Measurements from ENCODE around the gene GREB1L. TPM values are rescaled to one million over a fixed set of nuclear protein-coding genes. Genes with fewer than 3 reads are reported as not detected.

Gene GREB1L
- total and polyA plus RNA-seq, 2 of the 13 experiments (the other 11 are each of a cell fraction or from before 2014, with no cell fraction given) = 0.17 to 0.66 TPM

GRCh38 chr18:21389903-21390302 is 147.9 kb downstream of the GREB1L start:
- in situ Hi-C loops (cut with HindIII; ENCODE audit: extremely low pct_ligation_motif_present, low pct_unique_long_range_greater_than_20kb) = no loop called here
- ChIA-PET POLR2A (no interaction called here), CTCF (ENCODE audit: low intra/inter-chr PET ratio, low total read pairs) (no interaction called here)
- Histone ChIP-seq H3K36me3 (replicated peaks in 1 of 2; ENCODE audit: control insufficient read depth in 1 of 2, insufficient read depth in 2 of 2, low read length in 2 of 2) (no peaks in the 10 kb centered on the region), H3K9ac (ENCODE audit: insufficient read depth, low read depth, low read length) (no peak overlapping the region), H3K9me3 (ENCODE audit: low read length) (no peaks in the 10 kb centered on the region), H3K27ac (ENCODE audit: extremely low read length, insufficient read depth, low read length) (no peak overlapping the region), H4K20me1 (ENCODE audit: insufficient read depth, low read length) (no peaks in the 10 kb centered on the region), H3K4me1 (ENCODE audit: insufficient read depth, low read length) (no peaks in the 10 kb centered on the region), H3K27me3 (ENCODE audit: control insufficient read depth in 1 of 2, insufficient read depth in 2 of 2, low read length in 2 of 2) (no peaks in the 10 kb centered on the region), H3K4me2 (ENCODE audit: low read depth, low read length) (no peak overlapping the region), H2AFZ (ENCODE audit: low read length) (no peak overlapping the region), H3K4me3 (replicated peaks in 1 of 3; ENCODE audit: insufficient read depth in 1 of 3, low read depth in 2 of 3, low read length in 3 of 3) (no peak overlapping the region), H3K79me2 (ENCODE audit: insufficient read depth, low read length) (no peaks in the 10 kb centered on the region)
- ATAC-seq = no peak
- TF ChIP-seq KDM6A (CRISPR knock-in tag; IDR thresholded peaks at IDR 0.05; ENCODE audit: low read depth) = no peak
- no peak for TF ChIP-seq SRSF1 (optimal IDR thresholded peaks at IDR 0.05; ENCODE audit: low read depth, low read length)
- TF ChIP-seq SIX4 (CRISPR knock-in tag; IDR thresholded peaks at IDR 0.05) = no peak
- TF ChIP-seq KLF13 (CRISPR knock-in tag; IDR thresholded peaks at IDR 0.05) = no peak
- no peak for TF ChIP-seq CEBPZ (IDR thresholded peaks at IDR 0.05; ENCODE audit: low read length)
- no peak for TF ChIP-seq KLF9 (CRISPR knock-in tag; IDR thresholded peaks at IDR 0.05; ENCODE audit: low read depth)
- TF ChIP-seq TBX2 (CRISPR knock-in tag; IDR thresholded peaks at IDR 0.05; ENCODE audit: borderline replicate concordance) = no peak
- TF ChIP-seq CENPBD1 (CRISPR knock-in tag; IDR thresholded peaks at IDR 0.05; ENCODE audit: borderline replicate concordance, low read depth) = no peak
- TF ChIP-seq ZXDC (CRISPR knock-in tag; IDR thresholded peaks at IDR 0.05) = no peak
- no peak for TF ChIP-seq ZNF274 (CRISPR knock-in tag; IDR thresholded peaks at IDR 0.05)
- TF ChIP-seq ZFP1 (CRISPR knock-in tag; IDR thresholded peaks at IDR 0.05) = no peak
- no peak for TF ChIP-seq ELF3 (CRISPR knock-in tag; IDR thresholded peaks at IDR 0.05)
- no peak for DNase-seq (ENCODE audit: low spot score)
- BruUV-seq (replicated peaks) = no TSS peak
- intact Hi-C loops (cut with micrococcal nuclease; ENCODE audit: unreplicated experiment) = no loop called here
- 10% methylated on average over 1 of the region's 1 CpG for WGBS (ENCODE audit: low lambda C conversion rate)
- FAIRE-seq = no peak

All from HepG2 (cell line).